Measurements from ENCODE around the gene IL9.

The IL9 gene

DNA sequence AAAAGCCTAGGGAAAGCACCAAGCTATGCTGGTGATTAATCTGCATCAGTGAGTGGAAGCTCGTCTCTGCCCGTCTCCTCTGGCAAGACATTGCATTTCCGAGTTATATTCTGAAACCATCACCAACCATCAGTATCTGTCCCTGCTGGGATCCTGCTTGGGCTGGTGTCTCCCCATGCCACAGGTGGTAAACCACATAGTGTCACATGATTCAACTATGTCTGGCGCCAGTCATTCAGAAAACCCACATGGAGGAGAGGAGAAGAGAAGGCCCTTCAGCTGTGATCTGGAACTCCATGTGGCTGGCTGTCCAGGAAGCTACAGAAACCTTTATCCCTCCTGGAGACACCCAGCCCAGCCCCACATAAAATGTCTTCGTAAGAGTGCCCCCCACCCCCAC is 4.8 kb downstream of the IL9 start:
- DNase-seq = peak; percentile 73

DNA sequence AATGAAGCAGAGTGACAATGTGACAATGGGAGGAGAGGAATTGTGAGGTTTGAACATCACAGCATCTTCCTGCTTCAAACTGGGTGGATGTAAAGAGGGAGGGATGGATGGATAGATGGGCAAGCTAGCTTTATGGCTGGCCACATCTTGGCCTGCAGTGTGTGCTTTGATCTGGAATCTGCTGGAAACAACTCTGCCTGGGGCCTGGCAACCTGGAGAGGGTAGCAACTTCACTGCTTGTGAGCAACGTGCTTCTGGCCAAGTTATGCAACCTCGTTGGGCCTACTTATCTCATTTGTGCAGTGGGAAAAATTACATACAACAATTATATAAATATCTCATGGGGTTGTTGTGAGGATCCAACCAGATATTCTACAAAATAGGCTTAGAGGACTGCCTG is 5.3 kb downstream of the IL9 start:
- no peak for DNase-seq

DNA sequence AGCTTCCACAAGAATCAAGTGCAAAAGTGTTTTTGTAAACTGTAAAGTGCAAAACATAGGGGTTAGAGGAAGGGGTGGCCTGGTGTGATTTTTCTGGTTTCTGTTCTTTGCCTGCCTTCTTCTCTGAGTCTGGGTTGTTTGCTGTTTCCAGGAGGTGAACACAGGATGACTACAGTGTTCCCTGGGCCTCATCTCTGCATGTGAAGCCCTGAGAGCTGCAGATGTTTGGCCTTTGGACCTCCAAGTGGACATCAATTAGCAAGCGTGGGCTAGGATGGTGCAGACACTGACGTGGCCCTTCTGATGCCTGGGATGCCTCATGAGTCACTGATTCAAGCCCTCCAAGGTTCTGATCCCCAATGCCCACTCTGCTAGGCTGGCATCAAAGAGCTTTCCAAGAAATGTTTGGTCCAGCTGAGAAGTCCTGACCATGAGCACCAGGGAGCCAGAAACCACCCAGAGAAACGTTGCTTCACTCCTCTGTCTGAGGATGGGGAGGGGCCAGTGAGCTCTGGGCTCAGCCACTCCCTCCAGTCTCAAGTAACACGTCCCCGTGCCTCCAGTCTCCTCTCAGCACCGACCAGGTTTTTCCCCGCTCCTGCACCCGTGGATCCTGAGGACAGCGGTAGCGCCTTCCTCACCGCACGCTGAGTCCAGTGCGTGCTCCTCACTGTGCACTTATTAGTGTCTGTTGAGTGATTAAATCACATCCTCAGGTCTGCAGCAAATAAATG is 7.6 kb downstream of the IL9 start:
- no peak for DNase-seq

DNA sequence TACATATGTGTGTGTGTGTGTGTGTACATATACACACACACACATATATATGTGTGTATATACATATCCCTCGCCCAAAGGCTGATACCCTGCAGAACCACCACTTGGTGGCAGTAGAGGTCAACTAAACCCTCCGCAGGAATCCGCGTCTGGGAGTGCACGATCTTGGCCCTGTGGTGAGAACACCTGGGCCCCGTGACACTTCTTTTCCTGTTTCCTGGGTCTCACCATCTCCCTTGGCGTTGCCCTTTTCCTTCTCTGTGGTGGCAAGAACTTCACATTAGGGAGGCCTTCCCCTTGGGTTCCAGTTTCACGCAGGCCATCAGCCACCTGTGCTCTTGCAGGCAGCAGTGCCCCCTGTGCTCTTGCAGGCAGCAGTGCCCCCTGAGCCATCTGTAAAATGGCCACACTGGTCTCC is 8.2 kb downstream of the IL9 start:
- peak; percentile 65 for DNase-seq

DNA sequence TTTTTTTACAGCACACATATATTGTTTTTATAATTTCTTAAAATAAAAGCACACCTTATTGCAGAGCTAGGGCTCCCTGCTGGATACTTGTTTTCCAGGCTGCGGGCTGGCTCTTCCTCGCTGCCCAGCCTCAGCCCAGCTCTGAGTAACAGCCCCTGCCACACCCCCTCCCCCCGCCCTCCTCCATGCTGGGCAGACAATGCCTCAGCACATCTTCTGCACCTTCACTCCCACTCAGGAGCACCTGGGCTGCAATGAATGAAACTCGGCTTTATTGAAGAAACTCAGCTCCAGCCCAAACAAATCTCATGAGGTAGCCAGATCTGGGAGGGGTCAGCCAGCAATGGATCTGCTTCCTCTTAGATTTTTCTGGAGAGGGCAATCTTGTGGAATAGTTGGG is 9.5 kb downstream of the IL9 start:
- DNase-seq = no peak

DNA sequence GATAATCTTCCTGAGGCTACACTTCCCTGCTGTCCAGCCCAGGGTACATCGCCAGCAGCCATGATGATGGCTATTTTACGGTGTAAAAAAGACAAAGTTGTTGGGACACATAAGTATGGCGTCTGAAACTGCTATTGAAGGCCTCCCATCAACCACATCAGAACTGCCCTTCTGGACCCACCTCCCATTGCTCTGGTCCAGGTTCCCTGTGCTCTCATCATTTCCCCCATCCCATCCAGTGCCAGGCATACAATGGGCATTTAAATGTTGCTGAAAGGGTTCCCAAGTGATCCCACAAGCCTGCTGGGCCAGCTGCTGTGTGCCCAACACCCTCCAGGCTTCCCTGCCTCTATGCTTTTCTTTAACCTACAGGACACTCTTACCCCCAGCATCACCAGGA is 10.6 kb downstream of the IL9 start:
- DNase-seq = no peak

DNA sequence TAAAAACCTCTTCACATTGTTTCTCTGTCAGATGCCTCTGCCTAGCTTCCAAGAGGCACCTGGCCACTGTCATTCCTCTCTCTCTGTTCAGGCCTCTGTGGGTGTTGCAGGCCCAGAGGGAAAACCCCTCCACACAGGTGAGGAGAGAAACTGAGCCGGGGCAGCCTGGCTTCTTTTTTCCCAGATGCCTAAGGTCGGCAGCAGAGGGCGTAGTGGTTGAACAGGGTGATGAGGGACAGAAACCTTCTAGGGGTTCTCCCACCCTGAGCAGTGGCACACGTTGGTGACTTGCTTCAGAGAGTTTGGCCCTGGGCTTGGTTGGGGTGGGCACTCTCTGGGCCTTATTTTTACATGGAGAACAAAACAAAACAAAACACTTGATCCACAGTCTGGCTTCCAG is 12.2 kb downstream of the IL9 start:
- no peak for DNase-seq

DNA sequence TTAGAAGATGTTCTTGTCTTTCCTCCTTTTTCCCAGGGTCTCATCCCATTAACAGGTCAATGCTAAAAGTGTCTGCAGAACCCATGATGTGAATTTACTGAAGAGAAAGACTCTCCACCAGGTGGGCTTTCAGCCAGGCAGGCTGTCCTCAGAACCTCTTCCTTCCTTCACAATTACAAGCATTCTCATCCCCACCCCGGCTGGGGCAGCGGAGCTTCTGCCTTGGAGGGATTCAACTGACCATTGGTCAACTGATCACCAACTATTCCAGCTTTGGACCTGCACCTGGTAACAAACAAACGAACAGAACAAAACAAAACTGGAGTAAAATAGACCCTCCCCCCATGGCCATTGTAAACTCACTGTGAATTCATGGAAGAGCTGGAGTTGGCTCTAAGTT is 12.6 kb downstream of the IL9 start:
- DNase-seq = no peak

DNA sequence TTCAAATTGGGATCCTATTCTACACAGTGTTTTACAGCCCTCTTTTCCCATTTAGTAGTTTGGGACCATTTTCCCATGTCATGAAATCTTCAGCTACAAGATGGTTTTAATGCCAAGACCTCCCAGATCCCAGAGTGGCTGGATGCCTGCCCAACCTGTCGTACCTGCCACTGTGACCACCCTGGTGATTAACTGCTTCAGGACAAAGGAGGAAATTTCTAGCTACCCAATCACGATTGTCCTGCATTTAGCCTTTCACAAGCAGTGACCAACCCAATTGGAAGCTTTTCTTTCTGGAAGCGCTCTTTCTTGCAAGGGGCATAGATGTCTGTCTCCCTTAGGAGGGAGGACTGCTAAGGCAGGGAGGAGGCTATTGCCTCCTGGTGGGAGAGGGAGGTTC is 13.8 kb downstream of the IL9 start:
- no peak for DNase-seq

DNA sequence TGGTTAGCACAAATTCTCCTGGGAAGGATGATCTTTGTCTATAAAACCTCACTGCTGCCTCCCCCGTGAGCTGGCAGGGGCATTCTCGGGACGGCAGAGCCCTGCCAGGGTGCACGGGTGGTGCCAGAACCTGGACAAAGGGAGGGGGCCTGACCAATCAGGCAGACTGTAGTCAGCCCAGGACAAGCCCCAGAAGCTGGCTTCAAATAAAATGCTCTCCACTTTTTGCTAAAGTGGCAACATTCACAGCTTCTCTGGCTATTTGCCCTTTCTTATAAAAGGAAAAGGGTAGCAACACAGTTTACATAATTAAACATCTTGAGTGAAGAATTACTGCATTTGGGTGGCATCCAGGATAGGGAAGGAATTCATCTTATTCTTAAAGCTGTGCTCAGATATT is 14.4 kb downstream of the IL9 start:
- no peak for DNase-seq

DNA sequence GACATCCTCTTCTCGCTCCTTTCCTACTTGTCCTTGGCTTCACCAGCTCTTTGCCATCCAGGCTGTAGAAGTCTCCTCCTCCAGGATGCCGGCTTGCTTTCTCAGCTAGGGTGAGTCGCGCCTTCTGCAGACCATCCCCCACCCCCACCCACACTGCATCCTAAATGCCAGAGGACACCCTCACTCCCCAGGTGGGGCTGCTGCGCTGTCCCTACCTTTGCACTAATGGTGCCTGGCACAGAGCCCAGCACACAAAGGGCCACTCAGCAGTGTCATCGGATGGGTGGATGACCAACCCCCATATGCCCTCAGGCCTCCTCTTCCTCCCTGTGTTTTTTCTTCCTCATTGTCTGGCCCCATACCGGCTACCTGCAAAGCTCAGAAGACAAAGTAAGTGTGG is 14.8 kb downstream of the IL9 start:
- no peak for DNase-seq

DNA sequence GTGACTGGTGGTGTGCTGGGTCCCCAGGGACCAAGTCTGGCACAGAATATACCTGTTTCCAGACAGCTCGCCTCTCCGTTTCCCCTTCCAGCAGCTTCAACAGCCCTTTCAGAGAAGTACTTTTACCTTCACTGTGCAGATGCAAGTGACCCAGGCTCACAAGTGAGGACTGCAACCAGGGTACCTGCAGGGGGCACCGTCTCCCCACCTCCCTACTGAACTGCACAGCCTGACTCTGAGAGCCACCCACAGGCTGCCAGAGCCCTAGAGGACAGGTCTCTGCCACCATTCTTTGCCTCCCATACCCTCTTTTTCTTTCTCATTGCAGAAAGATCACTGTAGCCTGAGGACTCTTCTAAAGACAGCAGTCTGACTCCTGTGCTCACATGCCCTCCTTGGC is 15.4 kb downstream of the IL9 start:
- no peak for DNase-seq

DNA sequence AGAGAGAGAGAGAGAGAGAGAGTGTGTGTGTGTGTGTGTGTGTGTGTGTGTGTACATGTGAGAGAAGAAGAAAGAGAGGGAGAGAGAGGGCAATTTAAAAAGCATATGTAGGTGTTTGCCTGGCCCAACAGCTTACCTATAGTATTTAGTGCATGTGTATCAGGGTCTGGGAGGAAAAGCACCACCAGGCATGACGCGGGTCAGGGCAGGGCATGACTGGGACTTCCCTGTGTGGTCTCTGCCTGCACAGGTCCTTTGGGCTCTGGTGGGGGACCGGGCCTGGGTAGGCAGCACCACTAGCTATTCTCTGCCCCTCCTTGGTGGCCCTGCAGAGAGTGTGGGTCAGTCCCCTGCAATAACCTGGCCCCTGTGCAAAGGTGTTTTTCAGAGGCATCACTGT is 16.1 kb downstream of the IL9 start:
- DNase-seq = no peak

DNA sequence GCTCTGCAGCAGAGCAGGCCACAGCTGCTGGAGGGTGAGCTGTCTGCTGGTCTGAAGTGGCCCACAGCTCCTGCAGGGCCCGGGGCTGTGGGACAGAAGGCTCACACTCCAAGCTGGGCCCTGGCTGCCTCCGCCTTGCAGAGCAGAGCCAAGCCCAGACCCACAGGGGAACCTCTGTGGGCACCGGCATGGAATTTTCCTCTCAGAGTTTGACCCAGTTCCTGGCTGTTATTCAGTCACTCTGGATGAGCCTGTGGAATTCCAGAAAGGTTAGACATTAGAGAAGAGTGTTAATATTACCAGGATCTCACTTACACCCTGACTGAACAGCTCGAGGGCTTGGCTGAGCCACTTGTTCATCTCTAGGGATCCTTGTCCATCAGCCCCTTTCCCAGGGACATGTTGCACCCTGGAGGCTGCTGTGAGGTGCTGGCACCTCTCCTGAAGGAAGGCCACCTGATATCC is 17.5 kb downstream of the IL9 start:
- no peak for DNase-seq

DNA sequence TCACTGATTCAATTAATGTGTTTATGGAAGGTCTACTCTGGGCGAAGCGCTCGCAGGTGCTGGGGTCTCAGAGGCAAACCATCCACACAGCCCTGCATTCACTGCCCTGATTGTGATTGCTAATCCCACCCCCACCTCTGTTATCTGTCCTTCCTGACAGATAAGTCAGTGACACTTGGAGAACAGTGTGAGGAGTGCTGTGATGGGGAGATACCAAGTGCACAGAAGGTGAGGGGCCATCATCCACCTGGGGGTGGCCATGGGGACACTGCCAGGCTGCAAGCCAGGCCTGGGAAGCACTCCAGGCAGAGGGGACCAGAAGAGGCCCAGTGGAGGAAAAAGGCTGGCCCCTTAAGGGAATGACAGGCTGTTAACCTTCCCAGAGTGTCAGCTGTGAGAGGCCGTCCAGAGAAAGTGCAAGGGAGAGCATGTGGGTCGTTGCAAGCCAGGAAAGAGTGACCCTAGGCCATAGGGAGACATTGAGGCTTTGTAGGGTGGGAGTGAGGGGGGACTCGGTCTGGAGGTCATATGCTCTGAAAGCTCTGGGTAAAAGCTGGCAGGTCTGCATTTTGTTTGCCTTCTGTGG is 18.0 kb downstream of the IL9 start:
- DNase-seq = no peak

DNA sequence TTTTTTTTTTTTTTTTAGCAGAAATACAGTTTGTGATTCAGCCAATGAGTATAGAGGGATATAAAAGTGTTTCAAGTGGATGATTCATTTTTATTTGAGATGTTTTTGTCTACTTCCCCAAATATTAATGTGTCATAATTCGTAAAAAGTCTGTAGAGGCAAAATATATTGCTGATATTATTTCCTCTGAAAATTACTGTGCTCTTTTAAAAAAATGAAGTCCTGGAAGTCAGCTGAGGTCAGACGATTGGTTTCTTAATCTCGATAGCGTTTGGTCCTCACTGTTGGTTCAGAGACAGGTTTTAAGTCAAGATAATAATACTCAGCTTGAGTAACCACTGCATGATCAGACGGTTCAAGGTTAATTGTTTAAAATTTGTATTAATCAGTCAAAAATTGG is 19.5 kb downstream of the IL9 start:
- no peak for DNase-seq

DNA sequence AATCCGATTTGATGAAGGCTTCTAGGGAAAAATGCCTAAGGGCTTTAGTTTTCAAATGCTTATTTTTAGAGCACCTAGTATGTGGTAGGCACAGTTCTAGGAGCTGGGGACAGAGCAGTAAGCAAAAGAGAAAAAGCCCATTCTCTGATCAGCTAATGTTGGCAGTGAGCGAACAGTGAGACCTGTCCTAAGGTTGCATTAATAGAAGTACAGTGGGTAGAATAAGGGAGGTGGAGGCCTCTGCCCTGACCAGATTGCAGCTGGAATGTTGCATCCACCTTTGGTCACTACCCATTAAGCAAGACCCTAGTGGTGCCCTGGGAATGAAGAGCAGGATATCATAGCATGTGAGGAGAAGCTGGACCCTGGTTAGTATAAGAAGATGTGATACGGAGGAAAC is 20.1 kb downstream of the IL9 start:
- DNase-seq = no peak

DNA sequence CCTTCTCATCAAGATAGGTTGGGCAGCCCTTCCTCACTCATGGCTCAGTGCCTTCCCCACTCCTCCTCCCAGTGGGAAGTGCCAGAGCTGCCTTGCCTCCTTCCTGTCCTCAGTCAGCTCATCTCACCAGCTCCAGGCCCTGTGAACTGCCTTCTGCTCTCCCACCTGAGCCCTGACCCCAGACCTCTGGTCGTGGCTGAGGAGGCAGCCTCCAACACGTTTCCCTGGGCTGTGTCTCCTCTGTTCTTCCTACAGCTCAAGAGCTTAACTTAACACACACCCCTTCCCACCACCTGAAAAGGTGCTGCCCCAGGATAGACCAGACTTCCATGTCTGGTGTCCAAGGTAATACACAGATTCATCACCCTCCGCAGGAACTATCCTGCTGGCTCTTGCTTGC is 21.2 kb downstream of the IL9 start:
- DNase-seq = no peak

DNA sequence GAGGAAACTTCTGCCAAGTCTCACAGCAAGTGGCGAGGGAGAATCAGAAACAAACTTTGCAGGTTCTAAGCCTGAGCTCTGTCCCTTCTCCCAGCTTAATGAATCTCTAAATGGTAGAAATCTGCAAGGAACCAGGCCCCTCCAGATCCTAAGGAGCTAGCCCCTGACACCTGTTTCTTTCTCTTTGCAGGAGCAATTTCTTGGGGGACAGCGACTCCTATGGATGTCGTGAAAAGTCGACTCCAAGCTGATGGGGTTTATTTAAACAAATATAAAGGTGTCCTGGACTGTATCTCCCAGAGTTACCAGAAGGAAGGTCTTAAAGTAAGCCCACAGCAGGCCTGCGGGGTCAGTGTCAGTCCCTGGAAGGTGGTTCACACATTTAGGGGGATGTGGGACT is 21.8 kb downstream of the IL9 start:
- DNase-seq = no peak

DNA sequence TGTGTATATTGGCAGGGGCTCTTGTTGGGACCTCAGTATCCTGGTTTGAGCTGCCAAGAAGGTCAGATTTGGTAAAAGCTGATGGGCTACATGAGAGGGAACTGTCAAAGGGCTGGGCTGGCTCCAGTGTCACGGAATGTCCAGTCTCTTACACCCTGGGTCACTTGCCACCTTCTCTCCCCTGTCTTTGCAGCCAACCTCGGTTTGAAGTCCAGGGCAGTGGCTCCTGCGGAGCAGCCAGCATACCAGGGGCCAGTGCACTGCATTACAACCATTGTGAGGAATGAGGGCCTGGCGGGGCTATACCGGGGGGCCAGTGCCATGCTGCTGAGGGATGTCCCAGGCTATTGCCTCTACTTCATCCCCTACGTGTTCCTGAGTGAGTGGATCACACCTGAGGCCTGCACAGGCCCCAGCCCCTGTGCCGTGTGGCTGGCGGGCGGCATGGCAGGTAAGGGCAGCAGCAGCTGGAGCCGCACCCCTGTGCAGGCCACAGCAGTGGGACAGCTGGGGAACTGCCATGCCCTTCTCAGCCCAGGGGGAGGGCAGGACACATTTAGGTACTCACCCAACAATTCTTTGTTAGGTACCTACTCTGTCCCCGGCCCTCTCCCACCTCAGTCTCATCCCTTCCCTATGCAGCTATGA is 24.2 kb downstream of the IL9 start:
- no peak for DNase-seq

DNA sequence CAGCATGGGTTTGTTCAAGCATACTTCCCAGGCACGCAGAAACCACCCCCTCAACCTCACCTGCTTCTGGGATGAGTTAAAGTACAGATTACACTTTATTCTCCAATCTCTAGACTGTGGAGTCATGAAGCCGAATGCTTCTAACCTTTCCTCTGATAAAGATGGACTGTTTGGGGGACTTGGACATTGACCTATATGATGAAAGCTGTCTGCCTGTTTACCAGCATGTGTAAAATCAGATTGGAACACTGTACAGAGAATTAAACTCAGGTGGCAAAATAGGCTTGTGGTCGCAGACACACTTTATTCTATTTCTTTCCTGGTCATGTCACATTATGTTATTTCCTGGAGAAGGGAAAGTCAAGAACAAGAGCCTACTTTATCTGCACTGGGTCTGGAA is 25.7 kb downstream of the IL9 start:
- DNase-seq = no peak

DNA sequence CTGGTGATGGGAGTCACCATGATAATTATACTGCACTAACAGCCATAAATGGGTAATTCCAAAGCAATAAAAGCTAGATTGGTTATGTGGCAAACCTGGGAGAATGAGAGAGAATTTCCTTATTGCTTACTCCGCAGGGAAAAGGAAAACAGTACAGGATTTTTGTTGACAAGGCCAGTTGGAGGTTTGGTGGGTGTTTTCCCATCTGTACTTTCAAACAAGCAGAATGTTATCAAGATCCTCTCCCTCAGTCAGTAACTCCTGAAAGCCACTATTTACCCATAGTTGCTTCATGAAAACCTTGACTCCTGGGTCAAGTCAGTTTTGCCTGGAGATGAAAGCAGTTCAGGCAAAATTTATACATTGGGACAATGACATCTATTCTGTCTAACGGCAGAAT is 26.4 kb downstream of the IL9 start:
- DNase-seq = no peak

DNA sequence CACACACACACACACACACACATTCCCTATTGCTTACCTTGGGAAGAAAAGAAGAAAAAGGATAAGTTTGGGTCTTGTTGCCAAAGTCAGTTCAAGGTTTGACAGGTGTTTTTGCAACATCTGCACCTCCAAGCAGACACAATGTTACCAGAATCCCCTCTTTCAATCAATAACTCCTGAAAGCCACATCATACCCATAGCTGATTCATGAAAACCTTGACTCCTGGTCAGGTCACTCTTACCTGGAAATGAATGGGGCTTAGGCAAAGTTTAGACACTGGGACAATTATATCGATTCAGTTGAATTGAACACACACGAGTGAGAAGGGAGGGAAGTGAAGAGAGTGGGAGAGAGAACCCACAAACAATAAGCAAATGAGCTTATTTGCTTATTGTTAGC is 27.0 kb downstream of the IL9 start:
- no peak for DNase-seq

DNA sequence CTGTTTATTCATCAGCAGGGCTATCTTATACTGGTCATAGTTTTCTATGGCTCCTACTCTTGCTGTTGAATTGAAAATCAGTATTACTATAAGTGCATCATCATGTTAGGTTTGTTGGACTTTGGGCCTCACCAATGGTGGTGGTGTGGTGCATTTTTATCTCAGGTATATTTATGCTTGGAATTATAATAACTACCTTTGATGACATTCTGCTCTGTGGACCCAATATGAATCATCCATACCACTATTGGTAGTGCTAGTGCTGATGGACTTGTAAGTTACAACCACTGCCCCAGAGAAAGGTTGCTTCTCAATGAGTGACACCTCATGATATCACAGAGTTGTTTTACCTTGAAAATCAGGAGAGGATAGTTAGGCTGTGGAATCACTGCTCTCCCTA is 28.0 kb downstream of the IL9 start:
- no peak for DNase-seq

DNA sequence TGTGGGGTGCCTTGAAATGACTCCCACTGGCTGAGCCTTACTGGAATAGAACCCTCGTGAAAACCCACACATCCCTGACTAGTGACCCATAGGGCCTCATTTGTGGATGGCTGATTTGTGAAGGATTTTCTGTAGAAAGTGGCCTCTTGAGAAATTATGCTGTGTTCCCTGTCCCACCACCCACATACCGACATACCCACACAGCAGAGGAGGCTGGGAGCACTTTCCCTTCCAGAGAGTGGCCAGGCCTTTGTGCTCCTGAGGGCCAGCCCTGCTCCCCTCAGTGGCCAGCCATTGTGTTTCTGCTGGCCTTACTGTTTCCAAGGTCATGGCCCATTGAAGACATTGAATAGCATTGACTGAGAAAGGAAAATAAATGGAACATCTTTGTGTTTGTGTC is 29.6 kb downstream of the IL9 start:
- DNase-seq = no peak

Measured in stimulated activated CD4-positive, alpha-beta T cell treated with anti-CD3 and anti-CD28 coated beads, Interleukin-1b, Interleukin-23, amount 100 ng/mL, for 48 hours (primary cell).